TTC549 (cell line): ENCODE measurements around the gene GALNT18.
"Not testable (repeated sequence)": the region's sequence is repeated elsewhere in the genome, so short reads cannot be mapped to it uniquely, and the experiment has no call there.

ENCODE experiments used
- FAIRE-seq: peaks from 2 replicates; lab custom pipeline; 2012; peaks lifted over from hg19 to GRCh38; lab: Jason Lieb, UNC

Gene GALNT18

GRCh38 chr11:11456866-11457265, 164.9 kb downstream of the GALNT18 start:
- FAIRE-seq = no peak

- no peak for FAIRE-seq
Measured at GRCh38 chr11:11454671-11455223, 167.1 kb downstream of the GALNT18 start.

- FAIRE-seq = no peak
Measured at GRCh38 chr11:11451501-11452005, 170.3 kb downstream of the GALNT18 start.

- FAIRE-seq = no peak
Measured at GRCh38 chr11:11450744-11451362, 171.0 kb downstream of the GALNT18 start.

- no peak for FAIRE-seq
Measured at GRCh38 chr11:11449327-11449726, 172.5 kb downstream of the GALNT18 start.

GRCh38 chr11:11448626-11449025, 173.2 kb downstream of the GALNT18 start:
- FAIRE-seq = no peak

GRCh38 chr11:11447601-11448000, 174.2 kb downstream of the GALNT18 start:
- not testable (repeated sequence) for FAIRE-seq

GRCh38 chr11:11446967-11447366, 174.8 kb downstream of the GALNT18 start:
- FAIRE-seq = no peak

GRCh38 chr11:11446564-11446963, 175.2 kb downstream of the GALNT18 start:
- FAIRE-seq = no peak

- no peak for FAIRE-seq
Measured at GRCh38 chr11:11445441-11446185, 176.2 kb downstream of the GALNT18 start.

- no peak for FAIRE-seq
Measured at GRCh38 chr11:11444804-11445131, 177.0 kb downstream of the GALNT18 start.

- FAIRE-seq = no peak
Measured at GRCh38 chr11:11444027-11444803, 177.6 kb downstream of the GALNT18 start.

- no peak for FAIRE-seq
Measured at GRCh38 chr11:11442791-11443190, 179.0 kb downstream of the GALNT18 start.

- no peak for FAIRE-seq
Measured at GRCh38 chr11:11441516-11441915, 180.3 kb downstream of the GALNT18 start.

- no peak for FAIRE-seq
Measured at GRCh38 chr11:11441091-11441490, 180.7 kb downstream of the GALNT18 start.

GRCh38 chr11:11440144-11440543, 181.7 kb downstream of the GALNT18 start:
- FAIRE-seq = no peak

GRCh38 chr11:11439591-11439990, 182.2 kb downstream of the GALNT18 start:
- FAIRE-seq = no peak

- no peak for FAIRE-seq
Measured at GRCh38 chr11:11436715-11437313, 185.0 kb downstream of the GALNT18 start.

- FAIRE-seq = no peak
Measured at GRCh38 chr11:11435635-11436034, 186.2 kb downstream of the GALNT18 start.

- no peak for FAIRE-seq
Measured at GRCh38 chr11:11433960-11434359, 187.8 kb downstream of the GALNT18 start.

GRCh38 chr11:11432621-11433319, 189.0 kb downstream of the GALNT18 start:
- no peak for FAIRE-seq

GRCh38 chr11:11430431-11430830, 191.4 kb downstream of the GALNT18 start:
- no peak for FAIRE-seq
